Transverse colon (tissue), 4 donors: ENCODE data around the gene FBXO8. TPM values are rescaled to one million over a fixed set of nuclear protein-coding genes. Genes with fewer than 3 reads are reported as not detected.

Source experiments
- DNase-seq: peaks from one replicate; pipeline ENCODE4 v3.0.0-alpha.2; 2019
- H3K27ac ChIP-seq, 4 donors: fragments of 200-600 bp; sonication (generic); 2 replicates each; pipeline ENCODE4 v1.5.1; 2016 to 2018; ENCODE audit warnings: inconsistent platforms in 4 of 4
- H3K27me3 ChIP-seq: fragments of 200-600 bp; sonication (generic); 2 replicates; pipeline ENCODE4 v1.5.1; 2017; ENCODE audit warnings: inconsistent platforms
- H3K36me3 ChIP-seq, 4 donors: fragments of 200-600 bp; sonication (generic); 2 replicates each; pipeline ENCODE4 v1.5.1; 2017 to 2019; ENCODE audit warnings: inconsistent platforms in 4 of 4
- H3K4me1 ChIP-seq, 4 donors: fragments of 200-600 bp; sonication (generic); 2 replicates each; pipeline ENCODE4 v1.5.1; 2017 to 2020; ENCODE audit warnings: inconsistent platforms in 4 of 4
- H3K4me3 ChIP-seq, 4 donors: fragments of 200-600 bp; sonication (generic); 1 replicate in 1 of 4; 2 replicates in 3 of 4; pipeline versions ENCODE4 v1.5.1 to v1.6.1; 2017 to 2019; ENCODE audit warnings: inconsistent platforms in 4 of 4
- H3K9me3 ChIP-seq, 2 donors: fragments of 200-600 bp; sonication (generic); 2 replicates each; pipeline ENCODE4 v1.5.1; 2017 to 2019; ENCODE audit warnings: inconsistent platforms in 2 of 2
- CTCF ChIP-seq, 5 experiments: fragments of 200-600 bp in 3 of 5; fragments of 450-650 bp in 2 of 5; sonication (generic) in 3 of 5; IDR thresholded peaks; 1 replicate in 2 of 5; 2 replicates in 3 of 5; pipeline ENCODE4 v1.5.1; 2016 to 2017; ENCODE audit warnings: antibody characterized with exemption in 5 of 5, inconsistent platforms in 3 of 5, mild to moderate bottlenecking in 2 of 5, moderate library complexity in 1 of 5
- EP300 ChIP-seq: sonication (generic); formaldehyde crosslinking; IDR thresholded peaks from one replicate; pipeline ENCODE4 v1.6.1; 2017; ENCODE audit warnings: antibody characterized with exemption, low read depth
- POLR2A ChIP-seq: fragments of 450-650 bp; IDR thresholded peaks from one replicate; pipeline ENCODE4 v1.6.1; 2016; ENCODE audit warnings: antibody characterized with exemption, mild to moderate bottlenecking, moderate library complexity
- POLR2AphosphoS5 ChIP-seq, 3 donors: sonication (generic); formaldehyde crosslinking; IDR thresholded peaks; one replicate each; pipeline ENCODE4 v1.6.1; 2016; ENCODE audit warnings: antibody characterized with exemption in 3 of 3
- WGBS, 2 donors: methylation state at CpG; one replicate each; pipeline ENCODE4 v1.1.5; 2018; ENCODE audit warnings: low coverage in 1 of 2; 5-methylcytosine and 5-hydroxymethylcytosine counted together
- in situ Hi-C, 4 donors: fragments of 200-750 bp; cut with MboI; loops; one replicate each; pipeline versions ENCODE4 v1.15.0 to v1.15.1; 2017; ENCODE audit warnings: low sequenced_read_pairs in 3 of 4, low pct_ligation_motif_present in 1 of 4, low pct_unique_long_range_greater_than_20kb in 1 of 4
- intact Hi-C: fragments of 100-400 bp; cut with DNase I; formaldehyde crosslinking; loops from one replicate; pipeline ENCODE4 v1.15.1; 2023; ENCODE audit warnings: low total_unique reads
- total RNA-seq, 4 donors: library from RNA; depleted of rRNA; stranded (reverse); fragments of >200 nt; gene quantifications; one replicate each; pipeline ENCODE4 v1.1.0, GENCODE V29; 2016

Gene FBXO8
- total RNA-seq, 4 donors from 2014 or later: 30.1 to 45.3 (median 37.1) TPM

DNA sequence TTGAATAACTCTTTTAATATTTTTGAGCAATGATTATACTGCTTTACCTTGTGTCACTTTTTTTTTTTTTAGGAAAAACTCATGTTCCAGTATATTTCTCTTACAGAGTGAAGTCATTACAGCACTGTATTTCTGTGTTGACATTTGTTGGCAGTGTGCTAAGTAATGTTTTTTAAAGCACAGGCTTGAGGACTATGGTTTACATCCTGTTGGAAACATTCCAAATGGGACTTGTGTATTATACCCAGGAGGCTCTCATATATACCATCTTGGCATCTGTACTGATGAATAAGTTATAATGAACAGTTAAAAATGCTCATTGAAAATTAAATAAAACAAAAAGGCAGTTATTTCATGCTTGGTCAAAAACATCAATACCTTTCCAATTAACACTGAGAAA, 34.1 kb upstream of the FBXO8 start:
- TF ChIP-seq POLR2A: no peak
- Histone ChIP-seq H3K27me3 (no peaks in the 10 kb centered on the region), H3K36me3 (peaks cover 0 to 4% (median 0%) of the 10 kb centered on the region in 4 donors), H3K27ac (no peak overlapping the region), H3K4me1 (peaks cover 0 to 4% (median 0%) of the 10 kb centered on the region in 4 donors), H3K9me3 (no peaks in the 10 kb centered on the region), H3K4me3 (no peak overlapping the region)
- no peak for DNase-seq
- in situ Hi-C loops: loop anchor here in 2 of 4 donors (10.0 to 25.0 kb wide), 3 partner anchors 93 to 905 kb away; no protein-coding TSS in a partner anchor
- intact Hi-C loops: no loop called here

- H3K36me3 ChIP-seq: peaks cover 0 to 7% (median 0%) of the 10 kb centered on the region in 4 donors
- H3K9me3 ChIP-seq: no peaks in the 10 kb centered on the region
- TF ChIP-seq CTCF (IDR thresholded peaks at IDR 0.05) (no peak), POLR2A (no peak), EP300 (no peak), POLR2AphosphoS5 (IDR thresholded peaks at IDR 0.05) (no peak)
- DNase-seq: no peak
- no peak overlapping the region for H3K4me3 ChIP-seq
- H3K27me3 ChIP-seq: no peaks in the 10 kb centered on the region
- H3K27ac ChIP-seq: no peak overlapping the region
- intact Hi-C loops (no loop called here), in situ Hi-C loops (loop anchor here in 2 of 4 donors (10.0 to 25.0 kb wide), 3 partner anchors 92 to 905 kb away; no protein-coding TSS in a partner anchor)
- peaks cover 0 to 4% (median 0%) of the 10 kb centered on the region in 4 donors for H3K4me1 ChIP-seq
- 46 to 93% methylated on average over 2 of the region's 2 CpGs for WGBS, 2 donors
Observed at GRCh38 chr4:174316954-174317353, 33.5 kb upstream of the FBXO8 start.

DNA sequence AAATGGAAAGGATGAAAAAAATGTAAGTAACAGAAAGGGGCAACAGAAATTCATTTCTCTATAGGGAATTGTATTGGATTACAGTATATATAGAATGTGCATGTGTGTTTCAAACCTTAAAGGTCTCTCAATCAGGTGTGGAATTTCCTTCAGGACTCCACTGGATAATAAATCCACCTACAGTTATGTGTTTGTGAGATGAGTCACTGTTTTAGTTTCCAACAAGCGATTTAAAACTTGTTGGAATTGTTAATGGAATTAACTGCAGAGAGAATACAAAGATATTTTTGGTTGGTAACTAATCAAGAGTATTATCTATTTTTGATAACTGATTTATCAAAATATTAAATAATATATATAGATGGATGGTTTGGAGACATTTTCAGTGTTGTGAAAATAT, 33.1 kb upstream of the FBXO8 start:
- peaks cover 0 to 4% (median 0%) of the 10 kb centered on the region in 4 donors for H3K4me1 ChIP-seq
- intact Hi-C loops (no loop called here), in situ Hi-C loops (loop anchor here in 2 of 4 donors (10.0 to 25.0 kb wide), 3 partner anchors 92 to 904 kb away; no protein-coding TSS in a partner anchor)
- TF ChIP-seq POLR2A: no peak
- no peak for TF ChIP-seq EP300
- no peak for TF ChIP-seq CTCF (IDR thresholded peaks at IDR 0.05)
- TF ChIP-seq POLR2AphosphoS5 (IDR thresholded peaks at IDR 0.05): no peak
- no peak for DNase-seq
- H3K27ac ChIP-seq: no peak overlapping the region
- H3K36me3 ChIP-seq: peaks cover 0 to 9% (median under 1%) of the 10 kb centered on the region in 4 donors
- H3K4me3 ChIP-seq: no peak overlapping the region
- H3K9me3 ChIP-seq: no peaks in the 10 kb centered on the region
- WGBS, 2 donors: 63 to 71% methylated on average over 1 of the region's 1 CpG
- H3K27me3 ChIP-seq: no peaks in the 10 kb centered on the region

GRCh38 chr4:174314770-174315169, 31.3 kb upstream of the FBXO8 start:
- peaks cover 0 to 4% (median 0%) of the 10 kb centered on the region in 4 donors for H3K4me1 ChIP-seq
- H3K27me3 ChIP-seq: no peaks in the 10 kb centered on the region
- no peak for TF ChIP-seq POLR2A
- no peak for TF ChIP-seq EP300
- TF ChIP-seq POLR2AphosphoS5 (IDR thresholded peaks at IDR 0.05): no peak
- TF ChIP-seq CTCF (IDR thresholded peaks at IDR 0.05): no peak
- intact Hi-C loops (no loop called here), in situ Hi-C loops (loop anchor here in 2 of 4 donors (10.0 to 25.0 kb wide), 3 partner anchors 90 to 902 kb away; no protein-coding TSS in a partner anchor)
- no peak overlapping the region for H3K4me3 ChIP-seq
- no peaks in the 10 kb centered on the region for H3K9me3 ChIP-seq
- peaks cover 0 to 21% (median 9%) of the 10 kb centered on the region in 4 donors for H3K36me3 ChIP-seq
- DNase-seq: no peak
- no peak overlapping the region for H3K27ac ChIP-seq
- WGBS, 2 donors: 70 to 72% methylated on average over 3 of the region's 3 CpGs

GRCh38 chr4:174314274-174314673, 30.8 kb upstream of the FBXO8 start:
- intact Hi-C loops (no loop called here), in situ Hi-C loops (loop anchor here in 2 of 4 donors (10.0 to 25.0 kb wide), 3 partner anchors 89 to 902 kb away; no protein-coding TSS in a partner anchor)
- no peak for TF ChIP-seq EP300
- TF ChIP-seq CTCF (IDR thresholded peaks at IDR 0.05): no peak
- no peak for TF ChIP-seq POLR2A
- TF ChIP-seq POLR2AphosphoS5 (IDR thresholded peaks at IDR 0.05): no peak
- Histone ChIP-seq H3K27ac (no peak overlapping the region), H3K4me3 (no peak overlapping the region), H3K4me1 (peaks cover 0 to 4% (median 0%) of the 10 kb centered on the region in 4 donors), H3K36me3 (peaks cover 0 to 21% (median 10%) of the 10 kb centered on the region in 4 donors), H3K9me3 (no peaks in the 10 kb centered on the region), H3K27me3 (no peaks in the 10 kb centered on the region)
- DNase-seq: no peak
- whole genome bisulfite sequencing, 2 donors: 98 to 100% methylated on average over 2 to 3 of the region's 3 CpGs
